Measurements from ENCODE around the gene ABCA6. TPM values are rescaled to one million over a fixed set of nuclear protein-coding genes. Genes with fewer than 3 reads are reported as not detected.

The ABCA6 gene
- total and polyA plus RNA-seq, 3 donors from 2014 or later: 3.1 to 16.4 (median 13.8) TPM

- 75 to 77% methylated on average over 2 of the region's 2 CpGs for WGBS, 2 donors
- no peaks in the 10 kb centered on the region for H3K36me3 ChIP-seq (ENCODE audit: low read depth, missing control alignments)
- H3K4me1 ChIP-seq: peaks cover 3% of the 10 kb centered on the region
- no peaks in the 10 kb centered on the region for H3K9me3 ChIP-seq
- no peak overlapping the region for H3K4me3 ChIP-seq
- TF ChIP-seq CTCF (IDR thresholded peaks at IDR 0.05): no peak
- TF ChIP-seq POLR2A (IDR thresholded peaks at IDR 0.05): no peak
- intact Hi-C loops (cut with DNase I; ENCODE audit: low total_unique reads): no loop called here
- H3K27ac ChIP-seq: no peak overlapping the region
- no peak for DNase-seq
- H3K27me3 ChIP-seq: no peaks in the 10 kb centered on the region
These were observed 2.9 kb upstream of the ABCA6 start for GRCh38 chr17:69144331-69145255.

GRCh38 chr17:69143683-69144231 lies 2.1 kb upstream of the ABCA6 start:
- intact Hi-C loops (cut with DNase I; ENCODE audit: low total_unique reads): no loop called here
- no peak for DNase-seq

GRCh38 chr17:69143151-69143550 lies 1.5 kb upstream of the ABCA6 start:
- H3K36me3 ChIP-seq (ENCODE audit: low read depth, missing control alignments): no peaks in the 10 kb centered on the region
- H3K4me1 ChIP-seq: peaks cover 3% of the 10 kb centered on the region
- H3K4me3 ChIP-seq: no peak overlapping the region
- no peak for TF ChIP-seq CTCF (IDR thresholded peaks at IDR 0.05)
- no peak for TF ChIP-seq POLR2A (IDR thresholded peaks at IDR 0.05)
- WGBS, 2 donors: 92 to 100% methylated on average over 1 of the region's 1 CpG
- no peak overlapping the region for H3K27ac ChIP-seq
- H3K9me3 ChIP-seq: no peaks in the 10 kb centered on the region
- no peak for DNase-seq
- intact Hi-C loops (cut with DNase I; ENCODE audit: low total_unique reads): no loop called here
- no peaks in the 10 kb centered on the region for H3K27me3 ChIP-seq

More at GRCh38 chr17:69143683-69144231, 2.1 kb upstream of the ABCA6 start:
- H3K4me3 ChIP-seq: no peak overlapping the region
- WGBS, 2 donors: 87 to 88% methylated on average over 3 of the region's 3 CpGs
- no peak overlapping the region for H3K27ac ChIP-seq
- TF ChIP-seq CTCF (IDR thresholded peaks at IDR 0.05): no peak
- TF ChIP-seq POLR2A (IDR thresholded peaks at IDR 0.05): no peak
- peaks cover 3% of the 10 kb centered on the region for H3K4me1 ChIP-seq
- no peaks in the 10 kb centered on the region for H3K9me3 ChIP-seq
- H3K27me3 ChIP-seq: no peaks in the 10 kb centered on the region
- H3K36me3 ChIP-seq (ENCODE audit: low read depth, missing control alignments): no peaks in the 10 kb centered on the region

- WGBS, 2 donors: 59 to 77% methylated on average over 3 of the region's 3 CpGs
- Histone ChIP-seq H3K4me3 (no peak overlapping the region), H3K27ac (peak overlapping the region; percentile 17 to 31), H3K9me3 (no peaks in the 10 kb centered on the region), H3K4me1 (peaks cover 3% of the 10 kb centered on the region), H3K36me3 (ENCODE audit: low read depth, missing control alignments) (no peaks in the 10 kb centered on the region), H3K27me3 (no peaks in the 10 kb centered on the region)
- TF ChIP-seq CTCF (IDR thresholded peaks at IDR 0.05) (no peak), POLR2A (IDR thresholded peaks at IDR 0.05) (no peak)
- intact Hi-C loops (cut with DNase I; ENCODE audit: low total_unique reads): no loop called here
- no peak for DNase-seq
These were observed 594 bp upstream of the ABCA6 start for GRCh38 chr17:69142175-69142802.

Measured in testis (tissue), 3 donors.